SH-SY5Y (cell line): ENCODE data around the gene SDC1.

ENCODE experiments used
- GATA2 ChIP-seq: IDR thresholded peaks from 2 replicates; pipeline ENCODE4 v1.6.1; 2011; ENCODE audit warnings: mild to moderate bottlenecking, low read depth, low read length
- GATA3 ChIP-seq: IDR thresholded peaks from 2 replicates; pipeline ENCODE4 v1.6.1; 2011; ENCODE audit warnings: low read depth, mild to moderate bottlenecking, low read length, moderate library complexity

- TF ChIP-seq GATA3 (no peak), GATA2 (no peak)
These were observed 3.1 kb upstream of the SDC1 start for GRCh38 chr2:20227894-20228505.
